Loucy (cell line): ENCODE data around the gene GPR137B.
A peak's percentile ranks its signal among the peaks of the same experiment; 100 is the strongest.

Experiments used
- H2AFZ ChIP-seq: fragments of 200-600 bp; sonication (generic); 2 replicates; pipeline ENCODE4 v1.6.0; 2016; ENCODE audit warnings: antibody characterized with exemption, mild to moderate bottlenecking, low read length, moderate library complexity
- H3F3A ChIP-seq: fragments of 200-600 bp; 2 replicates; pipeline ENCODE4 v1.6.0; 2016; ENCODE audit warnings: antibody characterized with exemption, low read depth, mild to moderate bottlenecking
- H3K27me3 ChIP-seq: fragments of 200-600 bp; sonication (generic); 2 replicates; pipeline ENCODE4 v1.6.1; 2014; ENCODE audit warnings: low read length, mild to moderate bottlenecking; ENCODE audit not compliant: insufficient read depth, poor library complexity, severe bottlenecking
- H3K36me3 ChIP-seq: fragments of 200-600 bp; sonication (generic); 2 replicates; pipeline ENCODE4 v1.6.1; 2016; ENCODE audit warnings: low read length; ENCODE audit not compliant: insufficient read depth
- H3K4me1 ChIP-seq: fragments of 200-600 bp; sonication (generic); 2 replicates; pipeline ENCODE4 v1.5.1; 2014; ENCODE audit warnings: low read length, mild to moderate bottlenecking; ENCODE audit not compliant: insufficient read depth, poor library complexity, severe bottlenecking
- H3K4me2 ChIP-seq: fragments of 200-600 bp; sonication (generic); 2 replicates; pipeline ENCODE4 v1.6.0; 2014; ENCODE audit warnings: antibody characterized with exemption, low read length, low read depth, mild to moderate bottlenecking; ENCODE audit not compliant: poor library complexity, severe bottlenecking
- H3K4me3 ChIP-seq: fragments of 200-600 bp; sonication (generic); 2 replicates; pipeline ENCODE4 v1.5.1; 2014; ENCODE audit warnings: low read length, mild to moderate bottlenecking, mixed read lengths; ENCODE audit not compliant: poor library complexity, severe bottlenecking
- H3K79me2 ChIP-seq: fragments of 200-600 bp; sonication (generic); 2 replicates; pipeline ENCODE4 v1.6.1; 2014; ENCODE audit warnings: low read length; ENCODE audit not compliant: insufficient read depth
- H3K9ac ChIP-seq: fragments of 200-600 bp; sonication (generic); 2 replicates; pipeline ENCODE4 v1.6.0; 2014; ENCODE audit warnings: mild to moderate bottlenecking, low read depth, low read length, moderate library complexity; ENCODE audit not compliant: poor library complexity, severe bottlenecking
- H3K9me2 ChIP-seq: fragments of 200-600 bp; sonication (generic); replicated peaks from 2 replicates; pipeline ENCODE4 v1.6.1; 2016; ENCODE audit warnings: low read depth, low read length, mixed read lengths
- H3K9me3 ChIP-seq: fragments of 200-600 bp; sonication (generic); 2 replicates; pipeline ENCODE4 v1.6.1; 2014; ENCODE audit warnings: mild to moderate bottlenecking, antibody characterized with exemption, low read length, low read depth; ENCODE audit not compliant: insufficient read depth
- H4K20me1 ChIP-seq: fragments of 200-600 bp; sonication (generic); 2 replicates; pipeline ENCODE4 v1.6.0; 2014; ENCODE audit warnings: antibody characterized with exemption, low read length, mild to moderate bottlenecking; ENCODE audit not compliant: insufficient read depth, poor library complexity, severe bottlenecking
- CTCF ChIP-seq: fragments of 200-600 bp; sonication (generic); conservative IDR thresholded peaks from 2 replicates; pipeline ENCODE4 v1.5.1; 2014; ENCODE audit warnings: mild to moderate bottlenecking, antibody characterized with exemption, low read length
- EZH2phosphoT487 ChIP-seq: fragments of 200-600 bp; IDR thresholded peaks from 2 replicates; pipeline ENCODE4 v1.6.1; 2018; ENCODE audit warnings: antibody characterized with exemption, mild to moderate bottlenecking, moderate library complexity, borderline replicate concordance

The GPR137B gene

DNA sequence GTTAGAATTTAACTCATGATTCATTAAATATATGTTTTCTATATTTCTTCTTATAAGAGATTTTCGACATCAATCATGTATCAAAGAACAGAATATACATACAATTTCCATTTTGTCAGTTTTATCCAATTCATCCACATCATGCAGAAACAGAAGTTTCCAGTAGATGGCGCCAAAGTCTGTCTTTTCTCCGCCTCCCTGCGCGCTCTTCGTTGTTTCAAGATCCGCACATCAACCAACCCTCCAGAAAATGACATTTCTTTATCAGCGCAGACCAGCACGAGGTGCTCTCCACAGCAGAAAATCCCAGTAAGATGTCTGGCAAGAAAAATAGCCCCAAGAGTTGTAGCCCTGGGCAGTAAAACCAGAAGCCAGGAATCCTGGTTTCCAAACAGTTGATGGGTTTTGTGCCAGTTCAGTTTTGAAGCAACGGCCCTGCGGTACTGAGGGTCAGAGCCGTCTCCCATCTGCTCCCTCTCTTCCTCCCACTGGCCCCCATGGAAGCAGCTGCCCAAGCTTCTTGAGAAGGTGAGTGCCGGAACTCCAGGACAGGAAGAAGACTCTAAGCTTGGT, 38.6 kb upstream of the GPR137B start:
- H3F3A ChIP-seq = no peaks in the 10 kb centered on the region
- H2AFZ ChIP-seq = peak overlapping the region; percentile 32; the same call in 1 of the 2 replicates
- no peak overlapping the region for H3K4me2 ChIP-seq
- H3K4me3 ChIP-seq = no peak overlapping the region
- H4K20me1 ChIP-seq = no peaks in the 10 kb centered on the region
- H3K9me3 ChIP-seq = no peaks in the 10 kb centered on the region
- TF ChIP-seq EZH2phosphoT487 = no peak
- TF ChIP-seq CTCF = peak; percentile 93
- no peak overlapping the region for H3K9ac ChIP-seq
- no peaks in the 10 kb centered on the region for H3K36me3 ChIP-seq
- H3K79me2 ChIP-seq = no peaks in the 10 kb centered on the region
- H3K4me1 ChIP-seq = no peaks in the 10 kb centered on the region
- no peaks in the 10 kb centered on the region for H3K27me3 ChIP-seq
- H3K9me2 ChIP-seq = no peaks in the 10 kb centered on the region

DNA sequence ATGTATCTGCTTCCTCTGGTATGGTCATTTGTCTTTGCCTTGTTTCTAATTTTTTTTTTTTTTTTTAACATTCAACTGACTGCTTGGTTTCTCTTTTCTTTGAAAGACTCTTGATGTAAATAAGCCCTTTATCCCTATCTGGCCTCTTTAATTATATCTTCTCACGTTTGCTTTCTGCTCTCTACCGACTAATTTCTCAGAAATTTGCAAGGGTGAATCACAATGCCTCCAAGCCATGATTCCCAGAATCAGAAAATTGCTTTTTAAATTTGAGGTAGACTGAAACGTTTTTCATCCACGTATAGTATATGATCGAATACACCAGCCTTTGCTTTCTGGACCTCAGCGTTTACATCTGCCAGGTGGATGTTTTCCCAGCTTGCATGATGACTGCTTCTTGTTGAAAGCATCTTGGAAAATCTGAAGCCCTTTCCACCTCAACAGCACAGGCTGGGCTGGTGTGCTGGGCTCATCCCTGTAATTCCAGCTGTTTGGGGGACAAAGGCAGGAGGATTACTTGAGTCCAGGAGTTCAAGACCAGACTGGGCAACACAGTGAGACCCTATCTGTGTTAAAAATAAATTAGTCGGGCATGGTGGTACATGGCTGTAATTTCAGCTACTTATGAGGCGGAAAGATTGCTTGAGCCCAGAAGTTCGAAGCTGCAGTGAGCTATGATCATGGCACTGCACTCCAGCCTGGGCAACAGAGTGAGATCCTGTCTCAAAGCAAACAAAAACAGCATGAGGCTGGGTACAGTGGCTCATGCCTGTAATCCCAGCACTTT, 35.0 kb upstream of the GPR137B start:
- no peak overlapping the region for H3K9ac ChIP-seq
- H3K36me3 ChIP-seq = no peaks in the 10 kb centered on the region
- TF ChIP-seq CTCF = no peak
- TF ChIP-seq EZH2phosphoT487 = no peak
- H3F3A ChIP-seq = no peaks in the 10 kb centered on the region
- no peak overlapping the region for H3K4me2 ChIP-seq
- no peaks in the 10 kb centered on the region for H3K79me2 ChIP-seq
- no peaks in the 10 kb centered on the region for H3K4me1 ChIP-seq
- H2AFZ ChIP-seq = no peak overlapping the region
- no peaks in the 10 kb centered on the region for H3K9me3 ChIP-seq
- H3K4me3 ChIP-seq = no peak overlapping the region
- no peaks in the 10 kb centered on the region for H3K9me2 ChIP-seq
- no peaks in the 10 kb centered on the region for H4K20me1 ChIP-seq
- H3K27me3 ChIP-seq = no peaks in the 10 kb centered on the region

- Histone ChIP-seq H4K20me1 (no peaks in the 10 kb centered on the region), H3K9me3 (no peaks in the 10 kb centered on the region), H3K4me1 (no peaks in the 10 kb centered on the region), H3K4me3 (no peak overlapping the region), H3K36me3 (no peaks in the 10 kb centered on the region), H3F3A (no peaks in the 10 kb centered on the region), H2AFZ (no peak overlapping the region), H3K4me2 (no peak overlapping the region), H3K9ac (no peak overlapping the region), H3K79me2 (no peaks in the 10 kb centered on the region), H3K9me2 (no peaks in the 10 kb centered on the region), H3K27me3 (no peaks in the 10 kb centered on the region)
- no peak for TF ChIP-seq EZH2phosphoT487
- no peak for TF ChIP-seq CTCF
These were observed 34.2 kb upstream of the GPR137B start for GRCh38 chr1:236108027-236108648.
